NCI-H1694 (cell line): ENCODE data around the gene LPCAT1.
"Not testable (repeated sequence)": the region's sequence is repeated elsewhere in the genome, so short reads cannot be mapped to it uniquely, and the experiment has no call there.

Experiments
- DNase-seq: peaks from one replicate; lab custom pipeline; 2025; lab: John Stamatoyannopoulos, UW

LPCAT1 gene

GRCh38 chr5:1541702-1542400 lies 18.1 kb upstream of the LPCAT1 start:
- DNase-seq = no peak

DNA sequence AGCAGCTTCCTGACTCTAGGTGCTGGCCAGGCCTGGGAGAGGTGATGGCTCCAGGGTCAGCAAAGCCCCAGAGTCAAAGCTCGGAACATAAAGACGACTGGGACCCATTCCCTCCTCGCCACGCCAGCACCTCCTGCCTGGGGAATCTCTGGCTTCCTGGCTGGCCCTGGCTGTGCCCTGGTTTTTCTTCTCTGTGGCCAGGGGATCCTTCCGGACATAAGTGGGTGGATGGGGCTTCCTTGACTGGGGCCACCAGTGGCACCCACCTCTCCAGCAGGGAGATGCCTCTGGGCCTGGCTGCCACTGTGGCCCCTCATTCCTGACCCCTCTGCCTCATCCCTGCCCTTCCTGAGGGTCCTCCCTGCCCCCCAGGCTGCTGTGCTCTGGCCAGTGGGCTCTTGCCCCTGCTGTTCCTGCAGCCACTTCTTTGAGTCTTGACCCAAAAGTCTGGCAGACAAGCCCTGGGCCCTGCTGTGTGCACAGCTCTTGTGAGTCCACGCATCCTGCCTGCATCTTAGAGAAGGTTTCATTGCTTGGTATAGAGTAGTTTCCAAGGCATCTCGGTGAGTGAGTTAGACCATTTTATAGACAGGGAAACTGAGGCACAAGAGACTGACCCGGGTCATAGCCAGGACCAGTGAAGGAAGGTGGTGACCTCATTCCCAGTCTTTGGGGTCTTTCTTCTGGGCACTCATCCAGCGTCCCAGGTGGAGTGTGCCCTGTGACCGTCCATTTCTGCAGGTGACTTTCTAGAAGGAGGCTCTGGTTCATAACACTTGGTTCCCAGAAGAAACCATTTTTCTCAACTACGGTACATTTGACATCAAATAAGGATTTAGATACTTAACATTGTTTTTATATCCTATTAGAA lies 17.3 kb upstream of the LPCAT1 start:
- DNase-seq = no peak

GRCh38 chr5:1540166-1540565 lies 16.4 kb upstream of the LPCAT1 start:
- DNase-seq = no peak

DNA sequence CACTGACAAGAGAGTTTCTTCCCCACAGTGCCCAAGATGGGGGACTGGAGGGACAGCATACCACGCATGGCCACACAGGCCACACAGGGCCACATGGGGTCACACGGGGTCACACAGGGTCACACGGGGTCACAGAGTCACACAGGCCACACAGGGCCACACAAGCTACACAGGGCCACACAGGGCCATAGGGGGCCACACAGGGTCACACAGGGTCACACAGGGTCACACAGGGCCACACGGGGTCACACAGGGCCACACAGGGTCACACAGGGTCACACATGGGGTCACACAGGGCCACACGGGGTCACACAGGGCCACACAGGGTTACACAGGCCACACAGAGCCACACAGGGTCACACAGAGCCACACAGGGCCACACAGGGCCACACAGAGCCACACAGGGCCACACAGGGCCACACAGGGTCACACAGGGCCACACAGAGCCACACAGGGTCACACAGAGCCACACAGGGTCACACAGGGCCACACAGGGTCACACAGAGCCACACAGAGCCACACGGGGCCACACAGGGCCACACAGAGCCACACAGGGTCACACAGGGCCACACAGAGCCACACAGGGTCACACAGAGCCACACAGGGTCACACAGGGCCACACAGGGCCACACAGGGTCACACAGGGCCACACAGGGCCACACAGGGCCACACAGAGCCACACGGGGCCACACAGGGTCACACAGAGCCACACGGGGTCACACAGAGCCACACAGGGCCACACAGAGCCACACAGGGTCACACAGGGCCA lies 15.8 kb upstream of the LPCAT1 start:
- not testable (repeated sequence) for DNase-seq

DNA sequence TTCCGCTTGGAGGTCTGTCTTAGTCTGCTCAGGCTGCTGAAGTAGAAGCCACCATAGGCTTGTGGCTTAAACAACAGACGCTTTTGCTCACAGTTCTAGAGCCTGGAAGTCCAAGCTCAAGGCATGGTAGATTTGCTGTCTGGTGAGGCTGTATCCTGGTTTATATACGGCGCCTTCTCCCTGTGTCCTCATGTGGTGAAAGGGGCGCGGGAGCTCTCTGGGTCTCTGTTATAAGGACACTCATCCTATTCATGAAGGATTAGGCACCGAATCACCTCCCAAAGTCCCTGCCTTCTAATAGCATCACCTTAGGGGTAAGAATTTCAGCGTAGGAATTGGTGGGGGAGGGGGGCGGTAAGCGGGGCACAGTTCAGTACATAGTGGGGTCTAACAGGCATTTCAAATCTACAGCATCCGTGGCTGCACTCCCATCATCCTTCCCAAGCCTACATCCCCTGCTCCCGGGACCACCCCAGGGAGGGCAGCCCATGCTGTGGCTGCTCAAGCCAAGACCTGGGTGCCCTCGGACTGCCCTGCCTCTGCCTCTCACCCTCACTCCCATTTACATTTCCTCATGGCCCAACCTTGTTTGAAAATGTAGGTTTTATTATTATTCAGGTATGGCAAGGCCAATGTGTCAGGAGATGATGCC lies 15.1 kb upstream of the LPCAT1 start:
- no peak for DNase-seq

GRCh38 chr5:1538276-1538675 lies 14.5 kb upstream of the LPCAT1 start:
- DNase-seq = no peak

DNA sequence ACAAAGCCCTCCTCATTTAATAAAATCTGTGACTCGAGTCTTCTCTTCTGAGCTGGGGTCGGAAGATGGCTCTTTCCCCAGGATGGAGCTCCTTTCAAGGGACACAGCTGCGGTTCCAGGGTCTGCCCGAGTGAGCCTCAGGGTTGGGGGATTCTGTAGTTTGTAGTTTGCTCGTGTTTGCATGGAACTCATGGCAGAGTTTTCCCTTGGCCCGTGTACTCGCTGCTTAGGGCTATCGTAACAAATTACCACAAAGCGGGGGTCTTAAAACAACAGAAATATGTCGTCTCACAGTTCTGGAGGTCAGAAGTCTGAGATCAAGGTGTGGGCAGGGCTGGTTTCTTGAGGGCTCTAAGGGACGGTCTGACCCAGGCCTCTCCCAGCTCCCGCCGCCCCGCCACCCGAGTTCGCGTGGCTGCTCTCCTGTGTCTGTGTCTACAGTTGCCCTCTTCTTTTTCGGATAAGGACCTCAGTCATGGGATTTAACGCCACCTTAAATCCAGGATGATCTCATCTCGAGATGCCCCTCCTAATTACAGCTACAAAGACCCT lies 13.9 kb upstream of the LPCAT1 start:
- DNase-seq = no peak

DNA sequence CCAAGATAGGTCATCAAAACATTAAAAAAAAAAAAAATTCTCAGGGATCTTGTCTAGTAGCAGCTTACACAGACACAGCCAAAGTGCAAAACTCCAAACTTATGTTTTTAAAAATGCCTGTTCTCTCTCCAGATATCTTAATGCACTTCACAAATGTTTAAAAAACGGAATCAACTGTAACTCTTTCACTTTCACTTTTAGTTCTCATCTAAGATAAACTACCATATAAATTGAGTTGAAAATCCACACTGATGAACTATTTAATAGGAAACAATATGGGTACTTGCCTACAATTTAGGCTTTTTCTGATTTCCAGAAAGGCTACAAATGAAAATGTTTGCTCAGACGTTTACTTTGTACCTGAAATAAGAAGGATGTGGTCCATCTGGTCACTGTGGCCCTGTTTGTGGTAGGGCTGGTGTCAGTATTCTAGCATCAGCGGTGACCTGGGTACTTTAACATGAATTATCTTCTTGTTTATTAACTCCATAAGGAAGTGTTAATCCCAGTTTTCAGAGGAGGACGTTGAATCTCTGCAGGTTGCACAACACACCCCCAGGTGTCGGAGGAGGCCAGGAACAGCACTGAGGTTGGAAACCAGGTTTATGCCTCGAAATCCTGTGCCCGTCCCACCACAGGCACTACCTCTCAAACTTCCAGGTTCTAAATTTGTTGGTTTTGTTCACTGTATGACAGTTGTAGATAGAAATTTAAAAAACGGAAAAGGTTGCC lies 13.3 kb upstream of the LPCAT1 start:
- no peak for DNase-seq

- no peak for DNase-seq
Measured at GRCh38 chr5:1536322-1536845, 12.6 kb upstream of the LPCAT1 start.

- no peak for DNase-seq
Measured at GRCh38 chr5:1535646-1536045, 11.9 kb upstream of the LPCAT1 start.

DNA sequence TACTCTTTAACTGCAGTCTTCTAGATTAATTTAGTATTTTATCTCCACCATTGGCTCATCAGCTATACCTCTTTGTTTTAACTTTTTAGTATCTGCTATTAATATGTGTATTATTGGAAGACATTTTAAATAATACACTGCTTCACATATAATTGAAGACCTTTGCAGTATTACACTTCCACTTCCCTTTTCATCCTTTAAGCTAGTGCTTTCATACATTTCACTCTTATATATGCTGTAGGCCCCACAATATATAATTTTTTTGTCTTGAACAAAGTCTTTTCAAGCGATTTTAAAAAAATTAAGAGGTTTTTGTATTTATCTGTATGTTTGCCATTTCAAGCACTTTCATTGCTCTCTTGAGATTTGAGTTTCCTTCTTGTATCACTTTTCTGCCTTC lies 8.6 kb upstream of the LPCAT1 start:
- no peak for DNase-seq

GRCh38 chr5:1529498-1529897 lies 5.7 kb upstream of the LPCAT1 start:
- no peak for DNase-seq

GRCh38 chr5:1527533-1528205 lies 3.9 kb upstream of the LPCAT1 start:
- DNase-seq = no peak

GRCh38 chr5:1526681-1527131 lies 2.9 kb upstream of the LPCAT1 start:
- no peak for DNase-seq

DNA sequence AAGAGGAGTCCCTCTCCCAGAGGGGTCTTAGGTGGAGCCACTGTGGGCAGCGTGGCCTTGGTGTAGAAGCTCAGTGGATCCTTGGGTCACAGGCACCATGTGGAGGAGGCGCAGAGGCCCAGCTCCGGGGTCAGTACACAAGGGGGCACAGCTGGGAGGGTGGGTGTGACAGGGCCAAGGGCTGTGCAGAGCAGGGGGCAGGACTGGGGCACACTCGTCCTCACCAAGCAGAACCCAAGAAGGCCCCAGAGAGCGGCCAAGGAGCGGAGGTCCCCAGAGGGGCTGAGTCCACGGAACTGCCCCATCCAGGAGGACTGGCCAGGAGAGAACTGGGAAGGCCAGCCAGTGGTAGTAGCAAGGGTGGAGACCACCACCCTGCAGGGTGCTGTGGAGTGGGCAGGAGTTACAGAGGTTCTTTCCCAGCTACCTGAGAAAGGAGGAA lies 2.5 kb upstream of the LPCAT1 start:
- DNase-seq = no peak

DNA sequence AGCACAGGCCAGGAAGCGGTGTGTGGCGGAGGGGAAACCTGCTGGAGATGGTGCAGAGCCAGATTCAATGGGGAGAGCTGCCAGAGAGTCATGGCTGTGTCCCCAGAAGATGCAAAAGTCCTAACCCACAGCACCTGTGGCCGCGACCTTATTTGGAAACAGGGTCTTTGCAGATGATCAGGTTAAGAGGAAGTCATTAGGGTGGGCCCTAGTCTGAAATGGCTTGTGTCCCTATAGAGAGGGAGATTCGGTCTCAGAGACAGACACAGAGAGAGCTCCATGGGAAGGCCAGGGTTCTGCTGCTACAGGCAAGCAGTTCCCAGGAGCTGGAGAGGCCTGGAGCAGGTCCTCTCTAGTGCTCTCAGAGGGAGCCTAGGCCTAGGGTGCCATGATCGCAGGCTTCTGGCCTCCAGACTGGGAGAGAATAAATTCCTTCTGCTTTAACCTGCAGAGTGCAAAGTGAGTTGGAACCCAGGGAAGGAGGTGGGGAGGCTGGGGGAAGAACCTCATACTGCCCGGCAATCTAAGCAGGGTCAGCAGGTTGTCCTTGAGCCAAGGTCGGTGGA lies 1.9 kb upstream of the LPCAT1 start:
- no peak for DNase-seq

GRCh38 chr5:1524799-1525623 lies 1.3 kb upstream of the LPCAT1 start:
- DNase-seq = no peak

DNA sequence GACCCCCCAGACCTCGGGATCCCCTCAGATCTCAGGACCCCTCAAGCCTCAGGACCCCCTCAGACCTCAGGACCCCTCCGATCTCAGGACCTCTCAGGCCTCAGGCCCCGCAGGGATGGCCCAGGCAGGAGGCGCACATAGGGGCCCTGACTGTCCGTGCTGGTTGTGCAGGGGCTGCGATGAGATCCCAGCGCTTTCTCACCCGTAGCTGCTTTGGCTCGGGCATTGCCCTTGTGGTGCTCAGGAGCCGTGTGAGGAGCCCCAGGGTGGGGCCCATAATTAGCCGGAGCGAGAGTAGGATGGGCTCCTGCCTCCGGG lies 680 bp upstream of the LPCAT1 start:
- DNase-seq = no peak

GRCh38 chr5:1523480-1523792 lies 324 bp downstream of the LPCAT1 start:
- DNase-seq = no peak
